PC-3 (cell line): Measurements from ENCODE around the gene ZYG11A.

Source experiments
- CTCF ChIP-seq: fragments of 300-600 bp; sonication (generic); conservative IDR thresholded peaks from 2 replicates; pipeline ENCODE4 v1.5.1; 2017; ENCODE audit warnings: antibody characterized with exemption, low read depth, mild to moderate bottlenecking, low read length
- EZH2 ChIP-seq: fragments of 300-600 bp; sonication (generic); IDR thresholded peaks from one replicate; pipeline ENCODE4 v1.6.1; 2017; ENCODE audit warnings: antibody characterized with exemption, mild to moderate bottlenecking, low read length; ENCODE audit not compliant: unreplicated experiment
- EZH2phosphoT487 ChIP-seq: fragments of 300-600 bp; sonication (generic); IDR thresholded peaks from 2 replicates; pipeline ENCODE4 v1.6.1; 2018; ENCODE audit warnings: mild to moderate bottlenecking, antibody characterized with exemption, low read length, borderline replicate concordance

- TF ChIP-seq EZH2 (no peak), CTCF (no peak), EZH2phosphoT487 (no peak)
These were observed 83.0 kb downstream of the ZYG11A start for GRCh38 chr1:52925571-52926005.
